Measurements from ENCODE around the gene MAOB. TPM values are rescaled to one million over a fixed set of nuclear protein-coding genes. Genes with fewer than 3 reads are reported as not detected.

Gene MAOB
- total and polyA plus RNA-seq, 11 donors, result 30.3 to 163 (median 91.5) TPM

GRCh38 chrX:43743100-43743822, 139.0 kb downstream of the MAOB start:
- no peaks in the 10 kb centered on the region for H3K9me3 ChIP-seq
- intact Hi-C loops (cut with DNase I), result loop anchor here in 5 of 10 donors (2.0 to 10.0 kb wide), 6 partner anchors 86 to 1958 kb away; partner anchors contain the start of gene MAOA (in 2 of the 5)
- WGBS, 4 donors, result 60 to 76% (median 65%) methylated on average over 5 of the region's 5 CpGs
- H3K27ac ChIP-seq, result peak overlapping the region in 1 of 12 donors; percentile 44
- no peak for ATAC-seq
- H3K36me3 ChIP-seq, result peaks cover 0 to 19% (median 0%) of the 10 kb centered on the region in 9 donors
- TF ChIP-seq POLR2A (IDR thresholded peaks at IDR 0.05), result no peak
- H3K27me3 ChIP-seq, result peaks cover 0 to 12% (median 0%) of the 10 kb centered on the region in 9 donors
- no peak overlapping the region for H3K4me3 ChIP-seq
- peaks cover 0 to 24% (median 8%) of the 10 kb centered on the region in 12 donors for H3K4me1 ChIP-seq
- DNase-seq, result no peak

- peak overlapping the region in 11 of 12 donors; percentile 24 to 69 (median 47) for H3K27ac ChIP-seq
- peaks cover 0 to 24% (median 8%) of the 10 kb centered on the region in 12 donors for H3K4me1 ChIP-seq
- intact Hi-C loops (cut with DNase I), result loop anchor here in 5 of 10 donors (2.0 to 10.0 kb wide), 7 partner anchors 85 to 1957 kb away; partner anchors contain the start of gene MAOA (in 3 of the 5)
- ATAC-seq (peak; percentile 75 to 87 (median 82)), DNase-seq (peak in 1 of 5 donors; percentile 20)
- TF ChIP-seq CTCF (IDR thresholded peaks at IDR 0.05), result no peak
- H3K4me3 ChIP-seq, result no peak overlapping the region
- no peaks in the 10 kb centered on the region for H3K9me3 ChIP-seq
- 34 to 53% (median 44%) methylated on average over 7 of the region's 7 CpGs for WGBS, 4 donors
- H3K27me3 ChIP-seq, result peaks cover 0 to 12% (median 0%) of the 10 kb centered on the region in 9 donors
- peaks cover 0 to 19% (median 0%) of the 10 kb centered on the region in 9 donors for H3K36me3 ChIP-seq
These were observed 140.2 kb downstream of the MAOB start for GRCh38 chrX:43741843-43742573.

GRCh38 chrX:43735957-43736356, 146.3 kb downstream of the MAOB start:
- intact Hi-C loops (cut with DNase I), result loop anchor here in 2 of 10 donors (5.0 to 10.0 kb wide), 2 partner anchors 44 to 81 kb away; partner anchors contain the start of gene MAOA (in 1 of the 2)
- peaks cover 0 to 20% (median 4%) of the 10 kb centered on the region in 9 donors for H3K36me3 ChIP-seq
- peaks cover 0 to 21% (median 0%) of the 10 kb centered on the region in 9 donors for H3K27me3 ChIP-seq
- TF ChIP-seq CTCF (IDR thresholded peaks at IDR 0.05), result no peak
- TF ChIP-seq POLR2A (IDR thresholded peaks at IDR 0.05), result no peak
- DNase-seq, result no peak
- H3K4me3 ChIP-seq, result peak overlapping the region in 1 of 12 donors; percentile 7
- H3K4me1 ChIP-seq, result peaks cover 0 to 4% (median 0%) of the 10 kb centered on the region in 12 donors
- WGBS, 4 donors, result 65 to 75% (median 69%) methylated on average over 3 of the region's 3 CpGs
- no peak for ATAC-seq
- no peaks in the 10 kb centered on the region for H3K9me3 ChIP-seq
- H3K27ac ChIP-seq, result no peak overlapping the region

GRCh38 chrX:43735534-43735933, 146.7 kb downstream of the MAOB start:
- ATAC-seq, result no peak
- no peaks in the 10 kb centered on the region for H3K9me3 ChIP-seq
- intact Hi-C loops (cut with DNase I), result loop anchor here in 2 of 10 donors (5.0 to 10.0 kb wide), 2 partner anchors 43 to 81 kb away; partner anchors contain the start of gene MAOA (in 1 of the 2)
- H3K27me3 ChIP-seq, result peaks cover 0 to 19% (median 0%) of the 10 kb centered on the region in 9 donors
- TF ChIP-seq POLR2A (IDR thresholded peaks at IDR 0.05) (no peak), CTCF (IDR thresholded peaks at IDR 0.05) (no peak)
- H3K36me3 ChIP-seq, result peaks cover 0 to 20% (median 4%) of the 10 kb centered on the region in 9 donors
- DNase-seq, result no peak
- H3K4me1 ChIP-seq, result no peaks in the 10 kb centered on the region
- no peak overlapping the region for H3K27ac ChIP-seq
- 52 to 85% (median 72%) methylated on average over 4 to 6 of the region's 6 CpGs for WGBS, 4 donors
- no peak overlapping the region for H3K4me3 ChIP-seq

All from heart left ventricle (tissue), 16 donors.